Hepatocyte (in vitro differentiated cells): Measurements from ENCODE around the gene NDUFAF8. TPM values are rescaled to one million over a fixed set of nuclear protein-coding genes. Genes with fewer than 3 reads are reported as not detected.

Experiments used
- DNase-seq: peaks from one replicate; pipeline ENCODE4 v3.0.0-alpha.2; 2016; ENCODE audit warnings: low spot score
- H2AFZ ChIP-seq: fragments of 200-600 bp; sonication (generic); 2 replicates; pipeline ENCODE4 v1.6.0; 2016; ENCODE audit warnings: antibody characterized with exemption, mild to moderate bottlenecking
- H3K27ac ChIP-seq: fragments of 200-600 bp; sonication (generic); 2 replicates; pipeline ENCODE4 v1.5.1; 2016; ENCODE audit warnings: mild to moderate bottlenecking
- H3K27me3 ChIP-seq: fragments of 200-600 bp; sonication (generic); 2 replicates; pipeline ENCODE4 v1.6.1; 2016
- H3K36me3 ChIP-seq: fragments of 200-600 bp; sonication (generic); replicated peaks from 2 replicates; pipeline ENCODE4 v1.5.1; 2016; ENCODE audit warnings: low read depth; ENCODE audit not compliant: insufficient read depth
- H3K4me1 ChIP-seq: fragments of 200-600 bp; sonication (generic); 2 replicates; pipeline ENCODE4 v1.5.1; 2016; ENCODE audit warnings: mild to moderate bottlenecking, moderate library complexity; ENCODE audit not compliant: insufficient read depth
- H3K4me2 ChIP-seq: fragments of 200-600 bp; sonication (generic); 2 replicates; pipeline ENCODE4 v1.6.0; 2016
- H3K4me3 ChIP-seq: fragments of 200-600 bp; sonication (generic); 2 replicates; pipeline ENCODE4 v1.5.1; 2016; ENCODE audit warnings: mild to moderate bottlenecking
- H3K79me2 ChIP-seq: fragments of 200-600 bp; sonication (generic); 2 replicates; pipeline ENCODE4 v1.6.0; 2017; ENCODE audit warnings: mild to moderate bottlenecking
- H3K9me2 ChIP-seq: fragments of 200-600 bp; sonication (generic); replicated peaks from 2 replicates; pipeline ENCODE4 v1.6.0; 2017; ENCODE audit warnings: mild to moderate bottlenecking; ENCODE audit not compliant: insufficient read depth
- H3K9me3 ChIP-seq: fragments of 200-600 bp; sonication (generic); 2 replicates; pipeline ENCODE4 v1.5.1; 2016; ENCODE audit warnings: low read depth, mild to moderate bottlenecking
- H4K20me1 ChIP-seq: fragments of 200-600 bp; sonication (generic); 2 replicates; pipeline ENCODE4 v1.6.0; 2016; ENCODE audit warnings: mild to moderate bottlenecking; ENCODE audit not compliant: insufficient read depth, poor library complexity, severe bottlenecking
- CTCF ChIP-seq: fragments of 200-600 bp; sonication (generic); IDR thresholded peaks from 2 replicates; pipeline ENCODE4 v1.5.1; 2016; ENCODE audit warnings: antibody characterized with exemption, mild to moderate bottlenecking; ENCODE audit not compliant: poor library complexity
- EZH2 ChIP-seq: fragments of 200-600 bp; sonication (generic); IDR thresholded peaks from 2 replicates; pipeline ENCODE4 v1.6.1; 2016; ENCODE audit warnings: antibody characterized with exemption, mild to moderate bottlenecking, borderline replicate concordance
- EZH2phosphoT487 ChIP-seq: fragments of 200-600 bp; sonication (generic); IDR thresholded peaks from one replicate; pipeline ENCODE4 v1.6.1; 2018; ENCODE audit warnings: antibody characterized with exemption, mild to moderate bottlenecking, low read depth, moderate library complexity; ENCODE audit not compliant: unreplicated experiment, severe bottlenecking
- WGBS: methylation state at CpG from one replicate; pipeline ENCODE4 v1.1.6; 2016; ENCODE audit warnings: low lambda C conversion rate; ENCODE audit errors: missing lambda C conversion rate; 5-methylcytosine and 5-hydroxymethylcytosine counted together
- polyA plus RNA-seq: library from polyadenylated mRNA; unstranded; fragments of >200 nt; fragmentation: Nextera tagmentation; extraction: Ambion mirVana; gene quantifications from 2 replicates; pipeline ENCODE4 v1.2.1, GENCODE V29; 2016
- total RNA-seq: library from RNA; depleted of rRNA; stranded (reverse); fragments of >200 nt; gene quantifications from 2 replicates; pipeline ENCODE4 v1.2.3, GENCODE V29; 2014

Gene NDUFAF8
- total and polyA plus RNA-seq, 2 experiments from 2014 or later = 25.8 to 99.8 TPM

- no peak overlapping the region for H2AFZ ChIP-seq
- H3K27me3 ChIP-seq = no peaks in the 10 kb centered on the region
- peaks cover 21% of the 10 kb centered on the region for H3K4me1 ChIP-seq
- H3K4me2 ChIP-seq = peak overlapping the region; percentile 27
- no peak overlapping the region for H3K4me3 ChIP-seq
- H3K79me2 ChIP-seq = peaks cover 21% of the 10 kb centered on the region
- H3K9me2 ChIP-seq = no peaks in the 10 kb centered on the region
- no peak overlapping the region for H3K27ac ChIP-seq
- H3K9me3 ChIP-seq = no peaks in the 10 kb centered on the region
- DNase-seq = no peak
- H3K36me3 ChIP-seq = no peaks in the 10 kb centered on the region
- TF ChIP-seq EZH2phosphoT487 (no peak), CTCF (no peak), EZH2 (no peak)
- 47% methylated on average over 25 of the region's 26 CpGs for WGBS
- H4K20me1 ChIP-seq = no peaks in the 10 kb centered on the region
Observed at GRCh38 chr17:81234940-81235821, 3.9 kb upstream of the NDUFAF8 start.

GRCh38 chr17:81235822-81236740 is 3.0 kb upstream of the NDUFAF8 start:
- 93% methylated on average over 21 of the region's 32 CpGs for WGBS
- Histone ChIP-seq H3K27me3 (no peaks in the 10 kb centered on the region), H3K79me2 (peaks cover 30% of the 10 kb centered on the region), H2AFZ (no peak overlapping the region), H4K20me1 (no peaks in the 10 kb centered on the region), H3K36me3 (no peaks in the 10 kb centered on the region), H3K9me3 (no peaks in the 10 kb centered on the region), H3K27ac (no peak overlapping the region), H3K9me2 (no peaks in the 10 kb centered on the region), H3K4me1 (peaks cover 25% of the 10 kb centered on the region), H3K4me3 (no peak overlapping the region), H3K4me2 (no peak overlapping the region)
- DNase-seq = no peak
- TF ChIP-seq EZH2 (no peak), CTCF (no peak)

- DNase-seq = no peak
- H3K4me1 ChIP-seq = peaks cover 25% of the 10 kb centered on the region
- peaks cover 31% of the 10 kb centered on the region for H3K79me2 ChIP-seq
- no peaks in the 10 kb centered on the region for H3K9me2 ChIP-seq
- H3K4me2 ChIP-seq = no peak overlapping the region
- WGBS = 95% methylated on average over 21 of the region's 21 CpGs
- H3K4me3 ChIP-seq = no peak overlapping the region
- H3K27me3 ChIP-seq = no peaks in the 10 kb centered on the region
- H3K36me3 ChIP-seq = no peaks in the 10 kb centered on the region
- H3K9me3 ChIP-seq = no peaks in the 10 kb centered on the region
- H4K20me1 ChIP-seq = no peaks in the 10 kb centered on the region
- no peak overlapping the region for H2AFZ ChIP-seq
- TF ChIP-seq EZH2 (no peak), CTCF (no peak), EZH2phosphoT487 (no peak)
- no peak overlapping the region for H3K27ac ChIP-seq
Observed at GRCh38 chr17:81236784-81237183, 2.3 kb upstream of the NDUFAF8 start.
